Measurements from ENCODE around the gene ATP5MC2.
"Not testable (repeated sequence)": the region's sequence is repeated elsewhere in the genome, so short reads cannot be mapped to it uniquely, and the experiment has no call there.

ATP5MC2 gene

DNA sequence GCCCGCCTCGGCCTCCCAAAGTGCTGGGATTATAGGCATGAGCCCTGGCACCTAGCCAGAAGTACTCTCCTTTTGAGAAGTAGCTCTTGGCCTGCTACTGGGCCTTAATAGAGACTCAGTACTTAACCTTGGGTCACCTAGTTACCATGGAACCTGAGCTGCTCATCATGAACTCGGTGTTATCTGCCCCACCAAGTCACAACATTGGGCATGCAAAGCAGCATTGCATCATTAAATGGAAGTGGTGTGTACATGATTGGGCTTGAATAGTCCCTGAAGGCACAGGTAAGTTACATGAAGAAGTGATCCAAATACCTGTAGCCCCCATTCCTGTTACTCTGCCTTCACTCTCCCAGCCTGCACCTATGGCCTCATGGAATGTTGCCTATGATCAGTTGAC lies 31.8 kb downstream of the ATP5MC2 start:
- DNase-seq, result no peak

DNA sequence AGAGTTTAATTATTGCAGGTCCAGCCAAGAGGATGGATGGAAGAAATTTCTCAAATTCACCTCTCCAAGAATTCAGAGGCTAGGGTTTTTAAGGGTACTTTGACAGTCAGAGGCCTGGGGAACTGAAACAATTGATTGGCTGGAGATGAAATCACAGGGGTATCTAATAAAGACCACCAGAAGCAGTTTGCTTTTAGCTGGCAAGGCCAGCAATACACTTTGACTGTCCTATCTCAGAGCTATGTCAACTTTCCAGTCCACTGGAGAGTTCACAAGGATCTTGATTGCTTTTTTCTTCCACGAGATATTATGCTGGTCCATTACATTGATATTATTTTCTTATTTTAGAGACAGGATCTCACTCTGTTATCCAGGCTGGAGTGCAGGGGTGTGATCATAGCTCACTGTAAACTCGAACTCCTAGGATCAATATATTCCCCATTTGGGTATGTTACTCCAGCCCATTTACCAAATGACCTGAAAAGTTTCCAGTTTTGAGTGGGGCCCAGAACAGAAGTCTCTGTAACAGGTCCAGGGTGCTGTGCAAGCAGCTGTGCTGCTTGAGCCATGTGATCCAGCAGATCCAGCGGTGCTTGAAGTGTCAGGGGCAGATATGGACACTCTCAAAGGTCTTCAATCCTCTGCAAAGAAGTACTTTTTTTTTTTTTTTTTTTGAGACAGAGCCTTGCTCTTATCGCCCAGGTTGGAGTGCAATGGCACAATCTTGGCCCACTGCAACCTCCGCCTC lies 32.5 kb downstream of the ATP5MC2 start:
- DNase-seq, result no peak

DNA sequence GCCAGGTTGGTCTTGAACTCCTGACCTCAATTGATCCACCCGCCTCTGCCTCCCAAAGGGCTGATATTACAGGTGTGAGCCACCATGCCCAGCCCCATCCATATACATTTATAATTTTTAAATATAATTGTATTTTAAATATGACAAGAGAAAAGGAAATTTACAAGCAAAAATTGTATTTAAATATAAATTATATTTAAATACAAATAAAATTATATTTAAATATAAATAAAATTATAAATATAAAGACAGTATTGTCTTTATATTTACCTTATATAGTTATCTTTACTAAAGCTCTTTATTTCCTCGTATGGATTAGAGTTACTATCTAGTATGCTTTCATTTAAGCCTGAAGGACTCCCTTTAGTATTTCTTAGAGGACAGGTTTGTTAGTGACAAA lies 37.8 kb downstream of the ATP5MC2 start:
- no peak for DNase-seq

DNA sequence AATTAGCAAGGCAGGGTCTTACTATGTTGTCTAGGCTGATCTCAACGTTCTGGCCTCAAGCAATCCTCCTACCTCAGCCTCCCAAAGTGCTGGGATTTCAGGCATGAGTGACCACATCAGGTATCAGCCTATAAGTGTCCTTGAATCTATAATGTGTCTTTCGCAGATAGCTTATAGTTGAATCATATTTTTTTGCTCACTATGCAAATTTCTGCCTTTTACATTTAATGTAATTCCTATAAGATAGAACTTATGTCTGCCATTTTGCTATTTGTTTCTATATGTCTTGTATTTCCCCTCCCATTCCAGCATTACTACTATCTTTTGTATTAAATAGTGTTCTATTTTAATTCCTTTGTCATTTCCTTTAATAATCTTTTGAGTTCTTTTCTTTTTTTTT lies 39.2 kb downstream of the ATP5MC2 start:
- no peak for DNase-seq

DNA sequence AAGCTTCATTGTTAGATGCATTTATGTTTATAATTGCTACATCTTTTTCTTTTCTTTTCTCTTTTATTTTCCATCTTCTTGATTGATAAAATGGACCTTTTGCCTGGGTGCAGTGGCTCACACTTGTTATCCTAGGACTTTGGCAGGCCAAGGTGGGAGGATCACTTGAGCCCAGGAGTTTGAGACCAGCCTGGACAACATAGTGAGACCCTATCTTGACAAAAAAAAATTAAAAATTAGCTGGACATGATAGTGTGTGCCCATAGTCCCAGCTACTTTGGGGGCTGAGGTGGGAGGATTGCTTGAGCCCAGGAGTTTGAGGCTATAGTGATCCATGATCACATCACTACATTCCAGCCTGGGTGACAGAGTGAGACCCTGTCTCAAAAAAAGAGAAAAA lies 40.2 kb downstream of the ATP5MC2 start:
- not testable (repeated sequence) for DNase-seq

DNA sequence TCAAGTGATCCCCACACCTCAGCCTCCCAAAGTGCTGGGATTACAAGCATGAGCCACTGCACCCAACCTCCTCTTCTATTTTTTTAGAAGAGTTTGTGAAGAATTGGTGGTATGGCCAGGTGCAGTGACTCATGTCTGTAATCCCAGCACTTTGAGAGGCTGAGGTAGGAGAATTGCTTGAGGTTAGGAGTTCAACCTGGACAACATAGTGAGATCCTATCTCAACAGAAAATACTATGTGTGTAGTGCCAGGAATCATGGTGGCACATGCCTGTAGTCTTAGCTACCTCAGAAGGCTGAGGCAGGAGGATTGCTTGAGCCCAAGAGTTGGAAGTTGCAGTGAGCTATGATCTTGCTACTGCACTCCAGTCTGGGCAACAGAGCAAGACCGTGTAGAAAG lies 44.2 kb downstream of the ATP5MC2 start:
- no peak for DNase-seq

DNA sequence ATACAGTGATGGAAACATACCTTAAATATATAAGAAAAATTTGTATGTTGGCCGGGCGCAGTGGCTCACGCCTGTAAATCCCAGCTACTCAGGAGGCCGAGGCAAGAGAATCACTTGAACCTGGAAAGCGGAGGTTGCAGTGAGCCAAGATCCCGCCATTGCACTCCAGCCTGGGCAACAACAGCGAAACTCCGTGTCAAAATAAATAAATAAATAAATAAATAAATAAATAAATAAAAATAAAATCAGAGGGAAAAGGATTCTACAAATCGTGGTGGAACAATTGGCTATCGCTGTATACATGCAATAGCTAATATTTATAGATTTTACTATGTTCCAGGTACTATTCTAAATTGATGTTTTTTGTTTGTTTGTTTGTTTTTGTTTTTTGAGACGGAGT lies 48.0 kb downstream of the ATP5MC2 start:
- DNase-seq, result no peak

DNA sequence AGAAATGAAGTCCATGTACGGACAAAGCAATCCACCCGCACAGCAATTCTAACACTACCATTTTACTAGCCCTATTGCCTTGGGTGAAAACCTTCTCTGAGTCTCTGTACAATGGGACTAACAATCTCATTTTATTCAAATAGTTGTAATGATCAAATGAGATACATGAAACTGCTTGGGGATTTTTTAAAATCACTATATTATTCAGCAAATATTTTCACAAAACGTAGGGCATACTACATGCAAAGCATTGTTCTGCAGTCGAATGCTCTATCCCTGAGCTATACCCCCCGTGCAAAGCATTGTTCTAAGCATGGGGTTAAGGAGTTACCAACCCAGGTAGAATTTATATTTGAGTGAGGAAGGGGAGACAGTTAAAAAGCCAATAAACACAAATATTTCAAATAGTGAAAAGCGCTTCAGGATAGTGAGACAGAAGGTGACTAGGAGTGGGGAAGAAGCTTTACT lies 49.1 kb downstream of the ATP5MC2 start:
- DNase-seq, result no peak

DNA sequence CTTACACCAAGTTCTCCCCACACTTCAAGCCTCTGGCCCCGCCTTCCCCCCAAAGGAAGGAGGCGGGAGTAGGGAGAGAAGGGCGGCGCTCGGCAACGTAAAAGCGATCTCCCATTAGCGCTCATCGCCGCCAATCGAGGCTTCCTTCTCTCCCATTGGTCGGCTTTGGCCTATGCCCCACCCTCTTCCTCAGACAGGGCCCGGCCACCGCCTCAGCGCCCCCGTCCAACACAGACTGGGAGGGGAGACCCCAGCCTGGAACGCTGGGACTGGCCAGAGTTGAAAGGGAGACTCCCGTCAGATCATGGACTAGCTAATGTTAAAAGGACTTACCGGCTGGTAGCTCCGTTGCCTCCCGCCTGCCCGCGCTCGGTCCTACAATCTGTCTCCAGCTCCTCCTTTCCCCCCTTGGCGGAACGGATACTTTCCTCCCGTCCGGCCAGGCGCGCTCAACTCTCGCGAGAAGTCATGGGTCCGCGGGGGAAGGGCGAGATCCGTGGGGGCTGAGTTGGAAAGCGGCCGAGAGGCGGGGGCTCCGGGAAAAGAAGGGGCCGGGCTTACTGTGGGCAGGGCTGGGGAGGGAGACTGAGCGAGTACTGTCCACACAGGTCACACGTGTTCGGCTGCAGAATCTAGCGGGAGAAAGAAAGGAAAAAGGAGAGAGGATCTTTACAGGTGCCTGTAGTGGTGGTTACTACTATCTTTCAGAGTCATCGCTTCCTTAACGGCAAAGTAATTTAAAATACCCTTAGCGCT lies 49.8 kb downstream of the ATP5MC2 start, which contains the start of gene ATF7:
Gene ATF7 (minus strand): TSS at position 437 of the 756 bp plus-strand sequence. CDS start 25,382 bp downstream, outside the sequence.
- DNase-seq, result peak; percentile 88 to 90

DNA sequence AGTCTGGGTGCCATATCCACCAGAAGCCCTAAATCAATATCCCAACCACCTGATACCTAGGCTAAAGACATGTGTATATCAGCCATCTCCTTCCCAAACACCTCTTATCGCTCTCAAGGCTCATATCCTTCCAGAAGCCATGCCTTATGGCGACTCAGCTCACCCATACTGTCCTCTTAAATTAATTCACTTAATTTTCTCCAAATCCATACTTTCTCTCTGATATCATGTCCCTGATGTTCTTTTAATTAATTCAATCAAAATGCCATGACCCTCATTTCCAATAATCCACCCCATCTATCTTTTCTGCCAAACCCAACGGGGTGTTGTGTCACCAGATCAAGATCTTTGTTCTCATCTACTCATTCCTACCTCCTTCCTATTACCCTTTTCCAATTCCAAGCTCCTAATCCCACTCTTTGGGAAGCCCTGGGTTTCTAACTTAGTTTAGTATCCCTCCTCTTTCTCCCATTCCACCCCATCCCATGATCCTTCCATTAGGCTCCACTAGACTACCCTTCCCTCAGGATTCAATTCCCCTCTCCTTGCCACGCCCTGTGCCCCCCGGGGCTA lies 50.4 kb downstream of the ATP5MC2 start:
- DNase-seq, result no peak

DNA sequence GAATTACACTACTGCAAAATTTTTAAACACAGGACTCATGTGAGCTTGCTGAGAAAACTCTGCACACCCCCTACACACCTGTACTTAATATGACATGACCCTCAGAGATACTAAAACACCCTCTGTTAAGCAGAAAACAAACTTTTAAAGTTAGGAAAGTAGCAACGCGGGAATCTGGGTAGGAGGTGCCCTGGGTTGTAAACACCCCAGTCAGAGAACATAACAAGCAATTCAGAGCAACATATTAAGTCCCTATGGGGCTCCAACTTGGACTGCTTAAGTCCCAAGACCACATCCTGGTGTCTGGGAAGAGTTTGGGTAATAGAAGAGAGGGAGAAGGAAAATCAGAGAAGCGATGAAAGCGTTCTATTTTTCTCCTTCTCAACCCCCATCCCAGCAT lies 50.9 kb downstream of the ATP5MC2 start:
- DNase-seq, result no peak

DNA sequence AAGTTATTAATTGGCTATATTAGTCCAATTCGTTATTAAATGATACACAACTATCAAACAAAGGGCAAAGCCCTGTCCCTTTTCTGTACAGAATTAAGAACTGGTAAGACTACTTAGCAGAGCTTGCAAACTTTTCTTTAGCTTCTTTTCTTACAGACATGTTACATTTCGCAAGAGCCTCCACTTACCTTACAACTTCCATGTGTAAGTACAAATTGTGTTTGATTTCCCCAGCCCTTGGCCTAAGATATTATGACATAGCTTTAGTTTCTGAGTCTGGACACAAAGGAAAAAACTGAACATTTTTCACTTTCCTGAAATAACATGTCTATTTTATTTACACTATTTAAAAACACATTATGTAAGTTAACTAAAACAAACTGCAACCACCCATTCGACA lies 51.4 kb downstream of the ATP5MC2 start:
- no peak for DNase-seq

DNA sequence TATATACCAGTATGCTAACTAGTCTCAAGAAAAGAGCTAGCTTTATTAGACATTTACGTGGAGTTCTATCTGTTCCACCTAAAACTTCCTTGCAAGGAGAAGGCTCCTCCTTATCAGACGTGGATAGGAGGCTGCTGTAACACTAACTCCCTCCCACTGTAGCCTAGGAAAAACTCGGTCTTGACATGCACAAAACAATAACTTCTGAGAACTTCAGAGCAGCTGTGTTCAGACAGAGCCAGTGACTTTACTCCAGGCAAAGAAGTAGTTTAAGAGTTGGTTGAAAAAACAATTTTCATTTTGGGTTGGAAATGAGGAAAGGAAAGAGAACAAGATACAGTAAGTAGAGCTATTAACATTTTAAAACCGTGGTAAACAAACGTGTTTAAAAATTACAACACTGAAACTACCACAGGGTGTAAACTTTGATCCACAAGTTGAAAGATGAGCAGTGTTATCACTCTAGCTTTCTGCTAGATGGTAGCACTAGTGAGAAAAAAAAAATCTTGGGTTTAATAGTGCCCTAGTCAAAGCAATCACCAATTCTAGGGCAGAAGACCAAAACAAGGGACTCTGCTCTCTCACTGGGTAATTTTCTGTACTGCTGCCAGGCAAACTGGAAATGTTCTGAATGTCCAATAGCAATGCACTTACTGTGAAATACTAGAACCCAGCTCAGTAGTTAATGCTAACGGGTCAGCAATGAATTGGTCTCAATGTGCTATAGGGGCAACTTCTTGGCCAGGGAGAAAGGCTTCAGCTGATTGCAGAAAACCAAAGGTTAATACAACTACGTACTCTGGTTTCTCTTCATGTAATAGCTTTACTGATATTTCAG lies 52.1 kb downstream of the ATP5MC2 start:
- DNase-seq, result no peak

DNA sequence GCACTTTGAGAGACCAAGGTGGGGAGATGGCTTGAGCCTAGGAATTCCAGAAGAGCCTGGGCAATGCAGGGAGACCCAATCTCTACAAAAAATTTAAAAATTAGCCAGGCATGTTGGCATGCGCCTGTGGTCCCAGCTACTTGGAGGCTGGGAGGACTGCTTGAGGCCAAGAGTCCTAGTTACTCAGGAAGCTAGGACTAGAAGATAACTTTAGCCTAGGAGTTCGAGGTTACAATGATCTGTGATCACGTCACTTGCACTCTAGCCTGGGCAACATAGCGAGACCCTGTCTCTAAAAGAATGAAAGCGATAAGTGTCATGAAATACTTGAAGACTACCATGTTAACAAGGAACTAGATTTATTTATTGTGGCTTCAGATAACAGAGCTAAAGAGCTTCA lies 53.2 kb downstream of the ATP5MC2 start:
- no peak for DNase-seq

DNA sequence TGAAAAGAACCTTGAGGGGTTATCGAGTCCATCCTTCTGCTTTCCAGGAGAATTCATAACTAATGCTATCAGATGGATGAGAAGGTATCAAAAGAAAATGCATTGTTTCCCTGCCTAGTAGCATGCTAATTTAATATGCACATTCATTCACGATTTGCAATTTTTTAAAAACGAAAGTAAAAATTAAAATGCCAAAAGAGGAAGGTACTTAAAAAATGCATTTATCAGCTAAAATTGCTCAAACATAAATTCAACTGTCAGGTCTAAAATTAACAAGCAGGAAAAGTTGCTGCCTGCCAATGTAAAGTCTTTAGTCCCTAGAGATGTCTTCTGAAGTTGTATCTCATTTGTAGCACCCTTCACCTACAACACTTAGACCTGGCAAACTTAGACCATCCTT lies 57.6 kb downstream of the ATP5MC2 start:
- no peak for DNase-seq

DNA sequence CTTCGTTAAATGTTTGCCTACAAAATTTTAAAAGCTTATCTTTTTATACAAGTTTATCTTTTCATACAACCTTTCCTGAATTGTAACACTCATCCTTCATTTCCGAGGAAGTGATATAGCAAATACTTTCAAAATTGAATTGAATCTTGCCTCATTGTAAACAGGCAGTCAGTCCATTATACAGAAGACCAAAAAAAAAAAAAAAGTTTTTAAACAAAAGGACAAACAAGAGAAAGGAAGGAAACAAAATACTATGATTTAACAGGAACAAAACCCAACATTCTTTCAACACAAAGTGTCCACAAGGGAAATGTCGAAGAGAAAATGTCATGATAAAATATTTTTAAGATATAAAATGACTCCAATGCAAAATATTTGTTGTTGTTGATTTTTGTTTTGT lies 58.2 kb downstream of the ATP5MC2 start:
- no peak for DNase-seq

DNA sequence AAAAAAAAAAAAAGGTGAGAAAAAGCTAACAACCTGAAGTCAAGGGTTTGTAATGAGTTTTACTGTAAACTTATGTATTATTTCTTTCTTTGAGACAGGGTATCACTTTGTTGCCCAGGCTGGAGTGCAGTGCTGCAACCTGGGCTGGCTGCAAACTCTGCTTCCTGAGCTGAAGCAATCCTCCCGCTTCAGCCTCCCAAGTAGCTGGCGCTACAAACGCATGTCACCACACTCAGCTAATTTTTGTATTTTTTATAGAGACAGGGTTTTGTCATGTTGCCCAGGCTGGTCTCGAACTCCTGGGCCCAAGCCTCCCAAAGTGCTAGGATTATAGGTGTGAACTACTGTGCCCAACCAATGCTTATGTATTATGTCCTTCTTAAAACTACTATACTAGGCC lies 58.9 kb downstream of the ATP5MC2 start:
- DNase-seq, result no peak
